HG02571 (cell line): Measurements from ENCODE around the gene ATAD3C.
"Not testable (repeated sequence)": the region's sequence is repeated elsewhere in the genome, so short reads cannot be mapped to it uniquely, and the experiment has no call there.

Source experiments
- ATAC-seq: cut with Tn5 transposase; IDR thresholded peaks from one replicate; pipeline ENCODE4 v1.9.1; 2021; ENCODE audit warnings: mild to moderate bottlenecking, moderate library complexity; ENCODE audit not compliant: unreplicated experiment

ATAD3C gene

GRCh38 chr1:1449099-1449739 lies at the start of gene ATAD3C:
TSS of gene ATAD3C (plus strand) at chr1:1449689. CDS start at chr1:1450684, 995 bp downstream.
- ATAC-seq, result no peak

GRCh38 chr1:1399872-1400575 lies 49.5 kb upstream of the ATAD3C start:
- ATAC-seq, result peak; percentile 6

GRCh38 chr1:1400576-1401456 lies 48.7 kb upstream of the ATAD3C start:
- no peak for ATAC-seq

GRCh38 chr1:1401457-1402010 lies 48.0 kb upstream of the ATAD3C start:
- ATAC-seq, result no peak

DNA sequence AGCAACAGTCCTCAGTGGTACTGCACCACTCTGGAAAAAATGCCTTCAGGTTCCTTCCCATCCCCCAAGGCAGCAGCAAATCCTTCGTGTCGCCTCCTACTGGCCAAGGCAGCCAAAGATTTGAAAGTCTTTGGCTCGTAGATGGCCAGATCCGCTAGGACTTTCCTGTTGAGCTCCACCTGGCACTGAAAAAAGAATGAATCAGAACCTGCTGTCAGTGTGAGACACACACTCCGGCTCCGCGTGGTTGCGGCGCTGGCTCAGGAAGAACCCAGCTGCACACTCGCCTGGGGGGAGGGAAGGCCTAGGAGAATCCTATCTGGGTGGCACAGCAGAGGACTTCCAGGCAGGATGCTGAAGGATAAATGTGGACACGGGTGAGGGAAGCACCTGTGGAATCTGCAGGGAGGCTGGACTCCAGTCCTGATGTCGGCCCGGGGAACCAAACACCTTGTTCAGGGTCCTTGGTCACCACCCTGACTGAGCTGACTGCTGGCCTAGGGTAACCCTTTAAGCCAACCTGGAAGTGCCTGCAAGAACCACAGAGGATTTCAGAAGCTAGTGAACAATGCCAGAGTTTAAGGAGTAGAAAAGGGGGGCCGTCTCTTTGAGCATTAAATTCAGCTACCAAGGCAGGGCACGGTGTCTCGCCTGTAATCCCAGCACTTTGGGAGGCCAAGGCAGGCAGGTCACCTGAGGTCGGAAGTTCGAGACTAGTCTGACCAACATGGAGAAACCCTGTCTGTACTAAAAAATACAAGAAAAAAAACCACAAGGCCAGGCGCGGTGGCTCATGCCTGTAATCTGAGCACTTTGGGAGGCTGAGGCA lies 47.2 kb upstream of the ATAD3C start:
- no peak for ATAC-seq

DNA sequence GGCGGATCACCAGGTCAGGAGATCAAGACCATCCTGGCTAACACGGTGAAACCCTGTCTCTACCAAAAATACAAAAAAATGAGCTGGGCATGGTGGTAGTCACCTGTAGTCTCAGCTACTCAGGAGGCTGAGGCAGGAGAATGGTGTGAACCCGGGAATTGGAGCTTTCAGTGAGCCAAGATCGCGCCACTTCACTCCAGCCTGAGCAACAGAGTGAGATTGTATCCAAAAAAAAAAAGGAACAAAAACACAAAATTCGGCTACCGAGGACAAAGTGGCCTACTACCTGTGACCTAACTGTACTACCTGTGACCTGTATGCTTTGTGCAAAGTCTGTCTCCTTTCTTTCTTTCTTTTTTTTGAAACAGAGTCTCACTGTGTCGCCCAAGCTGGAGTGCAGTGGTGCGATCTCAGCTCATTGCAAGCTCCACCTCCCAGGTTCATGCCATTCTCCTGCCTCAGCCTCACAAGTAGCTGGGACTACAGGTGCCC lies 46.5 kb upstream of the ATAD3C start:
- not testable (repeated sequence) for ATAC-seq

DNA sequence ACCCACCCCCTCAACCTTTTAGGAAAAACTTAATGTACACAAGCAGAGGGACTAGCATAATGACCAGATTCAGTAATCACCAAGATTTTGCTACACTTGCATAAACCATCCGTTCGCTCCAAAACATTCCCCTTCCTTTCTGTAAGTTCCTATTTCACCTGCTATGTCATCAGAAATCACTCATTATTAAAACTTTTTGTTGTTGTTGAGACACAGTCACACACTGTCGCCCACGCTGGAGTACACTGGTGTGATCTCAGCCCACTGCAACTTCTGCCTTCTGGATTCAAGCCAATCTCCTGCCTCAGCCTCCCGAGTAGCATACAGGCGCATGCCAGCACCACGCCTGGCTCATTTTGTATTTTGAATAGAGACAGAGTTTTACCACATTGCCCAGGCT lies 45.8 kb upstream of the ATAD3C start:
- no peak for ATAC-seq

DNA sequence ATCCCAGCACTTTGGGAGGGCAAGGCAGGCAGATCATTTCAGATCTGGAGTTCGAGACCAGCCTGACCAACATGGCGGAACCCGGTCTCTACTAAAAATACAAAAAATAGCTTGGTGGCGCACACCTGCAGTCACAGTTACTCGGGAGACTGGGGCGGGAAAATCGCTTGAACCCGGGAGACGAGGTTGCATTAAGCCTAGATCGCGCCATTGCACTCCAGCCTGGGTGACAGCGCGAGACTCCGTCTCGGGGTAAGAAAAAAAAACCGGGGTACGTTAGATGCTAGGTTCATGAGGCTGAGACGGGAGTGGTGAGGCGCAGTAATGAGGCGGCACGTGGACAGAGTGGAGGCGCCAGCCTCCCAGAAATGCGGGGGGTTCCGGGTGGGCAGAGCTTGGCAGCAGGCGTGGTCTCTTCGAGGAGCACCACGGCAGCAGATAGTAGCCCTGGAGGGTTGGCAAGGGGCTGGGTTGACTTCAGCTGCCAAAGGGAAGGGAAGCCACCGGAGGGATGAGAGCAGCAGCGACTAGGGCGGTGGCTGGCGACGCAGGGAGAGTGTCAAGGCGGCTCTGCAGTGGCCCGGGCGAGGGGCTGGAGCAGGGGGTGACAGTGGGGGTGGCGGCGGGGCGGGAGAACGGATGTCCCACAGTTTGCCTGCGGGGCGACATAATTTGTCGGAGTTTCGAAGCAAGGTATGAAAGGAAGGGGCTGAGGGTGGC lies 43.2 kb upstream of the ATAD3C start:
- ATAC-seq, result no peak

- ATAC-seq, result peak; percentile 93
Observed at GRCh38 chr1:1406821-1407635, 42.5 kb upstream of the ATAD3C start, which contains the start of gene MRPL20. TSS of gene MRPL20 (minus strand) at chr1:1407293. CDS start at chr1:1407217, 76 bp downstream.

GRCh38 chr1:1407636-1408318 lies 41.7 kb upstream of the ATAD3C start:
- ATAC-seq, result peak; percentile 17

- ATAC-seq, result not testable (repeated sequence)
Observed at GRCh38 chr1:1410238-1410637, 39.3 kb upstream of the ATAD3C start.

- ATAC-seq, result no peak
Observed at GRCh38 chr1:1411626-1412025, 37.9 kb upstream of the ATAD3C start.

GRCh38 chr1:1412311-1412902 lies 37.1 kb upstream of the ATAD3C start:
- ATAC-seq, result not testable (repeated sequence)

GRCh38 chr1:1415751-1416150 lies 33.7 kb upstream of the ATAD3C start:
- no peak for ATAC-seq

- ATAC-seq, result not testable (repeated sequence)
Observed at GRCh38 chr1:1417396-1417795, 32.1 kb upstream of the ATAD3C start.

DNA sequence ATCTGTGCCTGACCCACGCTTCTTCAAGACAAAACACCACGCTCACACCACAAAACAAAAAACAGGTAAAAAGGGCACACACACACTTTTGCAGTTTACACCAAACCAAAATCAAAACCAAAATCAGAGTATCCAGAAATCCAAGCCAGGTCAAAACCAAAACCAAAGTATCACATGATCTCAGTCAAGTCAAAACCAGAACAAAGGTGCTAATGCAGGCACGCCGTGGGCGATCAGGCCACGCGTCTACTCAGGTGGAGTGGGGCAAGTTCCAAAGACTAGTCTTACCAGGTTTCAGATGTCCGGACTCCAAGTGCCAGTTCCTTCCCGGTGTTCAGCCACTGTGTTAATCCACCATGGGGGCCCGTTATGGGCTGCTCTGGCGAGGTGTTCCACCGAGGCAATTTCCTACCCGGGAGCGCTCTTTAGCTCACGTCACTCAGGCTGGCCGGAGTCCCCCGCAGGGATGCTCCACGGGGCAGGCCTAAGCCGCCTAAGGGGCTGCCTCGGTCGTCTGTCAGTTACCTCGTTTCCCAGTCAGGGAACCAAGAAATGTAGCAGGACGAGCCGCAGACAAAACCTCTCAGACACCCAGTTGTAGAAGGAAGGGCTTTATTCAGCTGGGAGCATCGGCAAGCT lies 31.5 kb upstream of the ATAD3C start:
- ATAC-seq, result not testable (repeated sequence)
